Lower lobe of right lung (tissue), 2 donors: Measurements from ENCODE around the gene SCAMP2. TPM values are rescaled to one million over a fixed set of nuclear protein-coding genes. Genes with fewer than 3 reads are reported as not detected.

Source experiments
- ATAC-seq, 2 donors: fragments of 200-7000 bp; cut with Tn5 transposase; one replicate each; pipeline ENCODE4 v1.9.1; 2020 to 2022; ENCODE audit warnings: mild to moderate bottlenecking in 2 of 2, moderate library complexity in 2 of 2
- DNase-seq: peaks from one replicate; pipeline ENCODE4 v3.0.0-alpha.2; 2020
- H3K27ac ChIP-seq: fragments of 200-600 bp; one replicate; pipeline ENCODE4 v1.8.0; 2022
- H3K27me3 ChIP-seq: fragments of 200-600 bp; one replicate; pipeline ENCODE4 v1.8.0; 2022; ENCODE audit warnings: low read depth
- H3K36me3 ChIP-seq: fragments of 200-600 bp; one replicate; pipeline ENCODE4 v1.8.0; 2022; ENCODE audit warnings: mild to moderate bottlenecking
- H3K4me1 ChIP-seq: fragments of 200-600 bp; one replicate; pipeline ENCODE4 v1.8.0; 2022
- H3K4me3 ChIP-seq: fragments of 200-600 bp; one replicate; pipeline ENCODE4 v1.8.0; 2022; ENCODE audit warnings: mild to moderate bottlenecking
- H3K9me3 ChIP-seq: fragments of 200-600 bp; one replicate; pipeline ENCODE4 v1.8.0; 2022
- intact Hi-C: fragments of 100-400 bp; cut with DNase I; formaldehyde crosslinking; loops from one replicate; pipeline ENCODE4 v1.11.0; 2022
- total RNA-seq: library from RNA; stranded (reverse); fragmentation: NEBNext Ultra II Directional; extraction: Animal tissue kit (Norgen Biotek cat#: 25700); gene quantifications from one replicate; pipeline ENCODE4 v1.2.1, GENCODE V29; 2021
- TF ChIP-seq, protein P1 (sequence below): fragments of 200-600 bp; IDR thresholded peaks from one replicate; pipeline ENCODE4 v1.8.0; 2022; ENCODE audit warnings: antibody characterized with exemption, mild to moderate bottlenecking
- donor health status: DM: no; HTN: yes; CAD: no; lungs with severe emphysema.

The SCAMP2 gene
- total RNA-seq, 1 donor from 2014 or later, result 122 TPM

GRCh38 chr15:74851960-74852359 is 21.2 kb downstream of the SCAMP2 start:
- no peak for ATAC-seq
- no peak for DNase-seq
- Histone ChIP-seq H3K27ac (no peak overlapping the region), H3K9me3 (no peaks in the 10 kb centered on the region), H3K4me3 (no peak overlapping the region), H3K4me1 (peaks cover 8% of the 10 kb centered on the region), H3K27me3 (no peaks in the 10 kb centered on the region), H3K36me3 (peaks cover 81% of the 10 kb centered on the region)
- TF ChIP-seq, protein P1, sequence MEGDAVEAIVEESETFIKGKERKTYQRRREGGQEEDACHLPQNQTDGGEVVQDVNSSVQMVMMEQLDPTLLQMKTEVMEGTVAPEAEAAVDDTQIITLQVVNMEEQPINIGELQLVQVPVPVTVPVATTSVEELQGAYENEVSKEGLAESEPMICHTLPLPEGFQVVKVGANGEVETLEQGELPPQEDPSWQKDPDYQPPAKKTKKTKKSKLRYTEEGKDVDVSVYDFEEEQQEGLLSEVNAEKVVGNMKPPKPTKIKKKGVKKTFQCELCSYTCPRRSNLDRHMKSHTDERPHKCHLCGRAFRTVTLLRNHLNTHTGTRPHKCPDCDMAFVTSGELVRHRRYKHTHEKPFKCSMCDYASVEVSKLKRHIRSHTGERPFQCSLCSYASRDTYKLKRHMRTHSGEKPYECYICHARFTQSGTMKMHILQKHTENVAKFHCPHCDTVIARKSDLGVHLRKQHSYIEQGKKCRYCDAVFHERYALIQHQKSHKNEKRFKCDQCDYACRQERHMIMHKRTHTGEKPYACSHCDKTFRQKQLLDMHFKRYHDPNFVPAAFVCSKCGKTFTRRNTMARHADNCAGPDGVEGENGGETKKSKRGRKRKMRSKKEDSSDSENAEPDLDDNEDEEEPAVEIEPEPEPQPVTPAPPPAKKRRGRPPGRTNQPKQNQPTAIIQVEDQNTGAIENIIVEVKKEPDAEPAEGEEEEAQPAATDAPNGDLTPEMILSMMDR, result no peak
- intact Hi-C loops, result no loop called here

DNA sequence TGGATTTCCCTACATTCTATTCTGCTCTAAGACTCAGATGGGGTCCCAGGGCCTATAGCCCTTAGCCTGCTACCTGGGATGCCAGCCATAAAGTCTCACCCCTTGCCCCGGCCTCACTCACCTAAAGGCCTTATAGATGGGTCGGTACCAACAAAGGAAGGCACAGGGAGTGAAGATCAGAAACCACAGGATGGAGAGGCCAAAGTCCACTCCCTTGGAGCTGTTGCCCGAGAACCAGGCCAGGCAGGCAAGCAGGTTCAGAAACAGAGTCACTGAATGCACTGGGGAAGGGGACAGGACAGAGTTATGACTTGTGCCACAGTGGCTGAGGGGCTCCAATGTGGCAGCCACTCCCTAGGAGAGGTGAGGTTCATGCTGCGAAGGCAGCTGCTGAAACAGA is 22.8 kb downstream of the SCAMP2 start:
- intact Hi-C loops, result no loop called here
- ATAC-seq, result no peak
- no peaks in the 10 kb centered on the region for H3K27me3 ChIP-seq
- DNase-seq, result no peak
- H3K9me3 ChIP-seq, result no peaks in the 10 kb centered on the region
- H3K4me1 ChIP-seq, result no peaks in the 10 kb centered on the region
- peaks cover 89% of the 10 kb centered on the region for H3K36me3 ChIP-seq
- TF ChIP-seq, protein P1, result no peak
- H3K27ac ChIP-seq, result no peak overlapping the region
- H3K4me3 ChIP-seq, result no peak overlapping the region

- intact Hi-C loops, result no loop called here
- no peak for ATAC-seq
- no peak for DNase-seq
- H3K4me1 ChIP-seq, result peaks cover 10% of the 10 kb centered on the region
- H3K27ac ChIP-seq, result no peak overlapping the region
- no peak overlapping the region for H3K4me3 ChIP-seq
- no peaks in the 10 kb centered on the region for H3K9me3 ChIP-seq
- peaks cover 77% of the 10 kb centered on the region for H3K36me3 ChIP-seq
- TF ChIP-seq, protein P1, result no peak
- no peaks in the 10 kb centered on the region for H3K27me3 ChIP-seq
Measured at GRCh38 chr15:74847432-74847831, 25.7 kb downstream of the SCAMP2 start.

DNA sequence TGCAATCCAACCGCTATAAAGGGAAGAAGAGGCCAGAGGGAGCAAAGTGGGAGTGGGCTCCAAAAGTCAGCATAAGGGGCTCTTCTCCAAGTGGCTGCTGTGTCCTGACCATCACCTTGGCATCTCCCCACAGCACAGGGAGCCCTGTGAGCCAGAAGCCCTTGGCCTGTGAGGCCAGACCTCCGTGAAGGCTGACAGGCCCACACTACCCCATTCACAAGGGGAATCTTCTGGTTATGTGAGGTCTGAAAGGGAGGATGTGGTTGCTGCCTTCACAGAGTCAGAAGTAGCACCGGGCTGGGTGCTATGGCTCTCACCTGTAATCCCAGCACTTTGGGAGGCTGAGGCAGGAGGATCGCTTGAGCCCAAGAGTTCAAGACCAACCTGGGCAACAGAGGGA is 27.6 kb downstream of the SCAMP2 start:
- intact Hi-C loops, result no loop called here
- Histone ChIP-seq H3K9me3 (no peaks in the 10 kb centered on the region), H3K4me1 (peaks cover 18% of the 10 kb centered on the region), H3K27me3 (no peaks in the 10 kb centered on the region), H3K4me3 (no peak overlapping the region), H3K36me3 (peaks cover 59% of the 10 kb centered on the region), H3K27ac (peak overlapping the region; percentile 49)
- no peak for ATAC-seq
- TF ChIP-seq, protein P1, result no peak
- DNase-seq, result no peak

GRCh38 chr15:74845208-74845568 is 28.0 kb downstream of the SCAMP2 start:
- H3K4me1 ChIP-seq, result peaks cover 18% of the 10 kb centered on the region
- intact Hi-C loops, result no loop called here
- H3K9me3 ChIP-seq, result no peaks in the 10 kb centered on the region
- no peak for DNase-seq
- ATAC-seq, result no peak
- H3K27ac ChIP-seq, result peak overlapping the region; percentile 49
- no peak overlapping the region for H3K4me3 ChIP-seq
- H3K36me3 ChIP-seq, result peaks cover 56% of the 10 kb centered on the region
- H3K27me3 ChIP-seq, result no peaks in the 10 kb centered on the region
- TF ChIP-seq, protein P1, result no peak
